ENCODE measurements around the gene MYBL2. TPM values are rescaled to one million over a fixed set of nuclear protein-coding genes. Genes with fewer than 3 reads are reported as not detected.

MYBL2 gene
- total RNA-seq, 2 experiments from 2014 or later: 73.5 to 76.6 TPM

DNA sequence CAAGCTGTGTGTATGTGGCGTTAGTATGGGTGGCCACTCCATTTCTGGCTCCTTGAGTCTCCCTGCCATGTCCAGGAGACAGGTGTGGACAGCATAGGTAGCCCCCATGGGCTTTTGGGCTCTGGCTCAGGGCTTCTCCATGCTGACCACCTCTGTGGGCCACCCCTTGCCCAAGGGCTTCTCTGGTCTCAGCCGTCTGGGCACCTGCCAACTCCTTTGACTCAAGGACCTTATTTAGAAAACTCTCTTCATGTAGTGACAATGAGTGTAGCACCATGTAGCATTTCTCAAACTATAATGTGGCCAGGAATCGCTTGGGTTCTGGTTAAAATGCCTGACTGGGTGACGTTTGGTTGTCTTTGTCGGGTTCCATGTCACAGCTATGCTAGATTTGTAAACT is 65.0 kb downstream of the MYBL2 start:
- POLR2A ChIA-PET: no interaction called here
- Mint-ChIP-seq H3K36me3 (ENCODE audit: low read depth) (no peaks in the 10 kb centered on the region), H3K9me3 (peaks cover 3% of the 10 kb centered on the region), H3K27ac (no peak overlapping the region), H3K4me1 (peaks cover 26% of the 10 kb centered on the region), H3K4me3 (no peak overlapping the region), H3K27me3 (no peaks in the 10 kb centered on the region)
- DNase-seq: no peak
- CTCF ChIA-PET: no interaction called here

- Mint-ChIP-seq H3K9me3 (no peaks in the 10 kb centered on the region), H3K27ac (no peak overlapping the region), H3K4me1 (peaks cover 17% of the 10 kb centered on the region), H3K36me3 (ENCODE audit: low read depth) (no peaks in the 10 kb centered on the region), H3K27me3 (peaks cover 5% of the 10 kb centered on the region), H3K4me3 (no peak overlapping the region)
- POLR2A ChIA-PET: interaction anchor here (1.7 kb wide), 1 partner anchor 14 kb away, joined by 5 read pairs; no protein-coding TSS in a partner anchor
- peak; percentile 34 for DNase-seq
- CTCF ChIA-PET: interaction anchor here (1.0 to 1.3 kb wide), 2 partner anchors 19 to 357 kb away, joined by 3 read pairs; no protein-coding TSS in a partner anchor
Observed at GRCh38 chr20:43736588-43737158, 69.8 kb downstream of the MYBL2 start.

GRCh38 chr20:43737925-43738324 is 71.0 kb downstream of the MYBL2 start:
- ChIA-PET POLR2A (interaction anchor here (1.7 kb wide), 1 partner anchor 13 kb away, joined by 5 read pairs; no protein-coding TSS in a partner anchor), CTCF (interaction anchor here (1.0 kb wide), 1 partner anchor 20 kb away, joined by 3 read pairs; no protein-coding TSS in a partner anchor)
- DNase-seq: no peak
- no peak overlapping the region for H3K27ac Mint-ChIP-seq
- peaks cover 17% of the 10 kb centered on the region for H3K4me1 Mint-ChIP-seq
- no peaks in the 10 kb centered on the region for H3K36me3 Mint-ChIP-seq (ENCODE audit: low read depth)
- H3K27me3 Mint-ChIP-seq: peaks cover 11% of the 10 kb centered on the region
- H3K4me3 Mint-ChIP-seq: no peak overlapping the region
- H3K9me3 Mint-ChIP-seq: no peaks in the 10 kb centered on the region

GRCh38 chr20:43739148-43739749 is 72.3 kb downstream of the MYBL2 start:
- CTCF ChIA-PET: no interaction called here
- H3K27ac Mint-ChIP-seq: no peak overlapping the region
- peaks cover 17% of the 10 kb centered on the region for H3K27me3 Mint-ChIP-seq
- no peaks in the 10 kb centered on the region for H3K9me3 Mint-ChIP-seq
- DNase-seq: no peak
- no peak overlapping the region for H3K4me3 Mint-ChIP-seq
- POLR2A ChIA-PET: no interaction called here
- no peaks in the 10 kb centered on the region for H3K36me3 Mint-ChIP-seq (ENCODE audit: low read depth)
- H3K4me1 Mint-ChIP-seq: peaks cover 14% of the 10 kb centered on the region

DNA sequence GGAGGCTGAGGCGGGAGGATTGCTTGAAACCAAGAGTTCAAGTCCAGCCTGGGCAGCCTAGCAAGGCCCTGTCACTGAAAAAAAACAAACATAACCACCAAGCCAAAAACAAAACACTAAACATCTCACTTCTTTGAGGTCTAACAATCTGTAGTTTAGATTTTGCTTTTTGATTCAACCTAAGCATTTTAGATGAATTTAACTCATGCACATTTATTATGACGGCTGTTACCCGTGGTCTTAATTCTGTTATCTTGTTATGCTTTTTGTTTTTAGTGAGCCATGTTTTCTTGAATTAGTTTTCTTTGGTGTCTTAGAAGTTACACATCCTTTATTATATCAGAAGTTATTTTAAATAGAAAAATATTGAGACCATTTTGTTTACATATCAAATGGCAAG is 73.7 kb downstream of the MYBL2 start:
- Mint-ChIP-seq H3K27ac (no peak overlapping the region), H3K27me3 (peaks cover 17% of the 10 kb centered on the region), H3K36me3 (ENCODE audit: low read depth) (no peaks in the 10 kb centered on the region), H3K9me3 (no peaks in the 10 kb centered on the region), H3K4me3 (no peak overlapping the region), H3K4me1 (peaks cover 14% of the 10 kb centered on the region)
- ChIA-PET POLR2A (no interaction called here), CTCF (no interaction called here)
- DNase-seq: no peak

- no peaks in the 10 kb centered on the region for H3K9me3 Mint-ChIP-seq
- no peak for DNase-seq
- H3K27me3 Mint-ChIP-seq: peaks cover 27% of the 10 kb centered on the region
- CTCF ChIA-PET: no interaction called here
- POLR2A ChIA-PET: no interaction called here
- no peak overlapping the region for H3K4me3 Mint-ChIP-seq
- no peak overlapping the region for H3K27ac Mint-ChIP-seq
- H3K4me1 Mint-ChIP-seq: peaks cover 8% of the 10 kb centered on the region
- H3K36me3 Mint-ChIP-seq (ENCODE audit: low read depth): no peaks in the 10 kb centered on the region
Observed at GRCh38 chr20:43744151-43744611, 77.3 kb downstream of the MYBL2 start.

DNA sequence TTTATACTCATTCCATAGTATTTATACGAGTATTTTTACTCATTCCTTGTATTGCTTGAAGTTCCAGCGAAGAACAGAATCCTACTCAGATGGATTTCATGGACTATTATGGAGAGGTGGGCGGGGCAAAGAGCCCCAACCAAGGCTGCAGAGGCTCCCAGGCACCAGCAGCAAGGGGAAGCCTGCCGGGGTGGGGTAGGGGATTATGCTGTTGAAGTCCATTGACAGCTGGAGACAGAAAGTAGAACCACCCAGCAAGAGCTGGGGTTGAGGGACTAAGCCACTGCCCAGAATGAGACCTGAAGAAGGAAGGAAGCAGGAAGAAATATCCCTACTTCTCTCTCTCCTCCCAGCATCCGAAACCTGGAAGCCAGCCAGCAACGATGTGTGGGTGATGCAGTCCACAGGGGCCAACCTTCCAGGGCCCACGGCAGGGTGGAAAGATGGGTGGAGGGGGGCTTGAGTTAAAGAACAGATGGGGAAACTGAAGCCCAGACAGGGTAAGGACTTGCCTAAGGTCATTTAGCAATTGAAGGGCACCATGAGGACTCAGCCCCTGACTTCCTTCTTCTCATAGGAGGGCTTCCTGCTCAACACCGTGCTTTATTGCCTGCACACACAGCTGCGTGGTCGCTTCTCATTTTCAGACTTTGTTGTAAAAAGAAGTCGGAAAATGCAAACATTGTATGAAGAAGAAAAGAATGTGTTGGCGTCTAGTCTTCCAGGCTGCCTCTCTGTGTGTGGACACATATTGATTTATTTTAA is 78.2 kb downstream of the MYBL2 start:
- no peak for DNase-seq
- peaks cover 16% of the 10 kb centered on the region for H3K4me1 Mint-ChIP-seq
- H3K9me3 Mint-ChIP-seq: no peaks in the 10 kb centered on the region
- ChIA-PET CTCF (no interaction called here), POLR2A (no interaction called here)
- H3K27ac Mint-ChIP-seq: no peak overlapping the region
- no peaks in the 10 kb centered on the region for H3K36me3 Mint-ChIP-seq (ENCODE audit: low read depth)
- no peak overlapping the region for H3K4me3 Mint-ChIP-seq
- H3K27me3 Mint-ChIP-seq: peaks cover 27% of the 10 kb centered on the region

- H3K36me3 Mint-ChIP-seq (ENCODE audit: low read depth): no peaks in the 10 kb centered on the region
- no peak for DNase-seq
- CTCF ChIA-PET: no interaction called here
- POLR2A ChIA-PET: no interaction called here
- no peaks in the 10 kb centered on the region for H3K9me3 Mint-ChIP-seq
- H3K4me1 Mint-ChIP-seq: peaks cover 29% of the 10 kb centered on the region
- H3K4me3 Mint-ChIP-seq: no peak overlapping the region
- no peak overlapping the region for H3K27ac Mint-ChIP-seq
- peaks cover 25% of the 10 kb centered on the region for H3K27me3 Mint-ChIP-seq
Observed at GRCh38 chr20:43746344-43747137, 79.6 kb downstream of the MYBL2 start.

GRCh38 chr20:43748274-43748673 is 81.4 kb downstream of the MYBL2 start:
- no peaks in the 10 kb centered on the region for H3K9me3 Mint-ChIP-seq
- H3K4me3 Mint-ChIP-seq: no peak overlapping the region
- H3K27ac Mint-ChIP-seq: no peak overlapping the region
- CTCF ChIA-PET: interaction anchor here (0.7 to 6.2 kb wide), 8 partner anchors 32 to 344 kb away, joined by 3 to 109 read pairs (median 6); no protein-coding TSS in a partner anchor
- no peak for DNase-seq
- POLR2A ChIA-PET: interaction anchor here (1.0 kb wide), 1 partner anchor 290 kb away, joined by 3 read pairs; no protein-coding TSS in a partner anchor
- no peaks in the 10 kb centered on the region for H3K36me3 Mint-ChIP-seq (ENCODE audit: low read depth)
- H3K27me3 Mint-ChIP-seq: peaks cover 15% of the 10 kb centered on the region
- H3K4me1 Mint-ChIP-seq: peaks cover 45% of the 10 kb centered on the region

DNA sequence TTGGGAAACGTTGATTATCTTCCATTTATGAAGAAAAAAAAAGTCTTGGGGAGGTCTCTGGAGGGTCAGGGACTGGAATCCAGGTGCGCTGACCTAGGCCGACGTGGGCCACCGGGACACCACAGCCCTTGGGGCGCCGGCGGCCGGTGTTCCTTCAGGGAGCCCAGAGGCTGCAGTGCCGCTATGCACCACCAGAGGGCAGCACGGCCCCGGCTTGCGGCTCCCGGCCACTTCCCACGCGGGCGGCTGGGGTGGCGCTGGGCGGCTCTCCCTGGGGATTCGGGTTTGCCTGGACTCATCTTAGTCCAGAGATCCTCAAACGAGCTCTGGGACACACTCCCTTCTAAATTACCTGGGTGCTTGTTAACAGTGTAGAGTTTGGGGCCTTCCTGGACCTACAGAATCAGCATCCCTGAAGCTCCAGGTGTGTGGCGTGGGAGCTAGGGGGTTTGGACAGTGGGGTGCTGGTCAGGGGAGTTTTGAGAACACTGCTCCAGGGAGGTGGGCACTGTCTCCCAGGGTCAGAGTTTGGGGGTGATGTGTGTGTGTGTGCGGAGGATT is 82.9 kb downstream of the MYBL2 start:
- CTCF ChIA-PET: interaction anchor here (0.5 to 6.2 kb wide), 22 partner anchors 12 to 367 kb away, joined by 3 to 109 read pairs (median 4); no protein-coding TSS in a partner anchor
- POLR2A ChIA-PET: interaction anchor here (1.1 to 3.5 kb wide), 8 partner anchors 90 to 329 kb away, joined by 3 to 26 read pairs (median 11); no protein-coding TSS in a partner anchor
- peaks cover 14% of the 10 kb centered on the region for H3K27me3 Mint-ChIP-seq
- peaks cover 10% of the 10 kb centered on the region for H3K36me3 Mint-ChIP-seq (ENCODE audit: low read depth)
- H3K4me3 Mint-ChIP-seq: no peak overlapping the region
- H3K4me1 Mint-ChIP-seq: peaks cover 46% of the 10 kb centered on the region
- DNase-seq: peak; percentile 81
- H3K9me3 Mint-ChIP-seq: peaks cover 3% of the 10 kb centered on the region
- H3K27ac Mint-ChIP-seq: peak overlapping the region; percentile 41

GRCh38 chr20:43750774-43751166 is 83.9 kb downstream of the MYBL2 start:
- ChIA-PET CTCF (interaction anchor here (0.7 to 6.2 kb wide), 26 partner anchors 15 to 917 kb away, joined by 3 to 109 read pairs (median 4); partner anchors contain the start of gene IFT52), POLR2A (interaction anchor here (0.9 to 3.5 kb wide), 23 partner anchors 14 to 437 kb away, joined by 3 to 26 read pairs (median 7); partner anchors contain the start of gene JPH2)
- peaks cover 14% of the 10 kb centered on the region for H3K27me3 Mint-ChIP-seq
- no peak overlapping the region for H3K4me3 Mint-ChIP-seq
- peaks cover 13% of the 10 kb centered on the region for H3K36me3 Mint-ChIP-seq (ENCODE audit: low read depth)
- peak; percentile 37 for DNase-seq
- H3K4me1 Mint-ChIP-seq: peaks cover 46% of the 10 kb centered on the region
- H3K9me3 Mint-ChIP-seq: peaks cover 3% of the 10 kb centered on the region
- peak overlapping the region; percentile 91 for H3K27ac Mint-ChIP-seq
